PC-3 (cell line): ENCODE data around the gene AQP3. TPM values are rescaled to one million over a fixed set of nuclear protein-coding genes. Genes with fewer than 3 reads are reported as not detected.

Source experiments
- ATAC-seq: fragments of 200-7000 bp; cut with Tn5 transposase; 2 replicates; pipeline ENCODE4 v1.9.1; 2020; ENCODE audit warnings: mild to moderate bottlenecking, moderate library complexity
- BruUV-seq: library from RNA; stranded (reverse); fragments of 400-500 nt; replicated peaks from 2 replicates; lab custom pipeline; 2021; lab: Mats Ljungman, UMichigan
- CTCF ChIA-PET: fragments of 300-600 bp; sonication (Branson Sonifier 250); formaldehyde crosslinking; loops from one replicate; lab custom pipeline; 2022; ENCODE audit warnings: antibody characterized with exemption; lab: Charles Lee
- POLR2A ChIA-PET: fragments of 300-600 bp; sonication (Branson Sonifier 250); formaldehyde crosslinking; loops from one replicate; lab custom pipeline; 2022; ENCODE audit warnings: antibody characterized with exemption; ENCODE audit not compliant: unreplicated experiment; lab: Charles Lee
- DNase-seq: peaks from one replicate; pipeline ENCODE4 v3.0.0-alpha.2; 2015
- H2AFZ ChIP-seq: fragments of 300-600 bp; sonication (generic); 2 replicates; pipeline ENCODE4 v1.6.0; 2016; ENCODE audit warnings: antibody characterized with exemption, low read length
- H3F3A ChIP-seq: fragments of 300-600 bp; sonication (generic); one replicate; pipeline ENCODE4 v1.6.0; 2017; ENCODE audit warnings: antibody characterized with exemption, low read length, control low read depth, mild to moderate bottlenecking; ENCODE audit not compliant: unreplicated experiment
- H3K27ac ChIP-seq: fragments of 300-600 bp; sonication (generic); 2 replicates; pipeline ENCODE4 v1.5.1; 2016; ENCODE audit warnings: mild to moderate bottlenecking, low read length
- H3K27me3 ChIP-seq: fragments of 300-600 bp; sonication (generic); 2 replicates; pipeline ENCODE4 v1.6.1; 2016; ENCODE audit warnings: low read length, mixed read lengths
- H3K36me3 ChIP-seq: fragments of 300-600 bp; sonication (generic); 2 replicates; pipeline ENCODE4 v1.6.1; 2016; ENCODE audit warnings: low read depth, mixed run types, low read length, mixed read lengths
- H3K4me1 ChIP-seq: fragments of 300-600 bp; sonication (generic); 2 replicates; pipeline ENCODE4 v1.5.1; 2016; ENCODE audit warnings: low read length; ENCODE audit not compliant: insufficient read depth
- H3K4me2 ChIP-seq: fragments of 300-600 bp; sonication (generic); 2 replicates; pipeline ENCODE4 v1.6.0; 2016; ENCODE audit warnings: low read length
- H3K4me3 ChIP-seq: fragments of 300-600 bp; sonication (generic); 2 replicates; pipeline ENCODE4 v1.5.1; 2016; ENCODE audit warnings: mild to moderate bottlenecking, low read length, mixed read lengths
- H3K79me2 ChIP-seq: fragments of 300-600 bp; sonication (generic); 2 replicates; pipeline ENCODE4 v1.6.1; 2017; ENCODE audit warnings: low read length, mixed read lengths
- H3K9ac ChIP-seq: fragments of 300-600 bp; sonication (generic); 2 replicates; pipeline ENCODE4 v1.6.0; 2016; ENCODE audit warnings: mild to moderate bottlenecking, low read length
- H3K9me2 ChIP-seq: fragments of 300-600 bp; sonication (generic); replicated peaks from 2 replicates; pipeline ENCODE4 v1.6.1; 2016; ENCODE audit warnings: mixed run types, low read length, mixed read lengths
- H3K9me3 ChIP-seq: fragments of 300-600 bp; sonication (generic); 2 replicates; pipeline ENCODE4 v1.6.1; 2016; ENCODE audit warnings: low read length, mixed read lengths
- H4K20me1 ChIP-seq: fragments of 300-600 bp; sonication (generic); 2 replicates; pipeline ENCODE4 v1.6.1; 2016; ENCODE audit warnings: low read length, mixed read lengths
- CTCF ChIP-seq: fragments of 300-600 bp; sonication (generic); conservative IDR thresholded peaks from 2 replicates; pipeline ENCODE4 v1.5.1; 2017; ENCODE audit warnings: antibody characterized with exemption, low read depth, mild to moderate bottlenecking, low read length
- EZH2 ChIP-seq: fragments of 300-600 bp; sonication (generic); IDR thresholded peaks from one replicate; pipeline ENCODE4 v1.6.1; 2017; ENCODE audit warnings: antibody characterized with exemption, mild to moderate bottlenecking, low read length; ENCODE audit not compliant: unreplicated experiment
- EZH2phosphoT487 ChIP-seq: fragments of 300-600 bp; sonication (generic); IDR thresholded peaks from 2 replicates; pipeline ENCODE4 v1.6.1; 2018; ENCODE audit warnings: mild to moderate bottlenecking, antibody characterized with exemption, low read length, borderline replicate concordance
- intact Hi-C: fragments of 100-400 bp; cut with micrococcal nuclease; formaldehyde crosslinking; loops from 2 replicates; pipeline ENCODE4 v1.9.0; 2023
- total RNA-seq: library from RNA; depleted of rRNA; stranded (reverse); fragments of >200 nt; gene quantifications from 2 replicates; pipeline ENCODE4 v1.2.3, GENCODE V29; 2014

Gene AQP3
- total RNA-seq, 1 experiment from 2014 or later = 5.1 TPM

GRCh38 chr9:33445389-33446239, 1.8 kb downstream of the AQP3 start:
- H3K4me3 ChIP-seq = no peak overlapping the region
- H3K9me3 ChIP-seq = no peaks in the 10 kb centered on the region
- no peaks in the 10 kb centered on the region for H3K36me3 ChIP-seq
- ChIA-PET POLR2A (no interaction called here), CTCF (no interaction called here)
- peak overlapping the region; percentile 40; the same call in 1 of the 2 replicates for H3K9ac ChIP-seq
- no peaks in the 10 kb centered on the region for H3K9me2 ChIP-seq
- ATAC-seq = no peak
- H4K20me1 ChIP-seq = no peaks in the 10 kb centered on the region
- peak overlapping the region; percentile 75 for H3K27ac ChIP-seq
- intact Hi-C loops = loop anchor here (5.0 kb wide), 1 partner anchor 38 kb away; no protein-coding TSS in a partner anchor
- H3F3A ChIP-seq = no peaks in the 10 kb centered on the region
- no TSS peak for BruUV-seq
- no peaks in the 10 kb centered on the region for H3K27me3 ChIP-seq
- H3K4me2 ChIP-seq = peak overlapping the region; percentile 97
- peaks cover 38% of the 10 kb centered on the region for H3K4me1 ChIP-seq
- no peak overlapping the region for H2AFZ ChIP-seq
- peak; percentile 29 for DNase-seq
- no peaks in the 10 kb centered on the region for H3K79me2 ChIP-seq
- TF ChIP-seq CTCF (no peak), EZH2 (no peak), EZH2phosphoT487 (no peak)

- no peaks in the 10 kb centered on the region for H4K20me1 ChIP-seq
- H3K79me2 ChIP-seq = no peaks in the 10 kb centered on the region
- no TSS peak for BruUV-seq
- TF ChIP-seq EZH2phosphoT487 (no peak), EZH2 (no peak), CTCF (no peak)
- peak overlapping the region; percentile 27; the same call in 1 of the 2 replicates for H3K27ac ChIP-seq
- no peaks in the 10 kb centered on the region for H3K9me2 ChIP-seq
- no peak overlapping the region for H3K4me2 ChIP-seq
- no peak overlapping the region for H3K4me3 ChIP-seq
- H3K4me1 ChIP-seq = peaks cover 52% of the 10 kb centered on the region
- H3K9ac ChIP-seq = no peak overlapping the region
- DNase-seq (no peak), ATAC-seq (no peak)
- POLR2A ChIA-PET = no interaction called here
- CTCF ChIA-PET = no interaction called here
- no peaks in the 10 kb centered on the region for H3K9me3 ChIP-seq
- intact Hi-C loops = no loop called here
- H2AFZ ChIP-seq = no peak overlapping the region
- no peaks in the 10 kb centered on the region for H3F3A ChIP-seq
- no peaks in the 10 kb centered on the region for H3K27me3 ChIP-seq
- H3K36me3 ChIP-seq = no peaks in the 10 kb centered on the region
Measured at GRCh38 chr9:33443464-33444154, 3.8 kb downstream of the AQP3 start.
